Stomach smooth muscle (tissue), 2 donors: ENCODE measurements around the gene MMP15.

Source experiments
- H3K27ac ChIP-seq: one replicate; pipeline ENCODE4 v1.7.0; 2013; ENCODE audit warnings: mild to moderate bottlenecking, low read length, inconsistent platforms
- H3K27me3 ChIP-seq, 2 donors: one replicate each; pipeline ENCODE4 v1.7.0; 2013; ENCODE audit warnings: low read length in 2 of 2; ENCODE audit not compliant: insufficient read depth in 2 of 2, control insufficient read depth in 1 of 2
- H3K36me3 ChIP-seq, 2 donors: one replicate each; pipeline ENCODE4 v1.7.0; 2013; ENCODE audit warnings: low read length in 2 of 2; ENCODE audit not compliant: control insufficient read depth in 2 of 2, insufficient read depth in 2 of 2
- H3K4me1 ChIP-seq: one replicate; pipeline ENCODE4 v1.7.0; 2013; ENCODE audit warnings: low read length; ENCODE audit not compliant: control insufficient read depth, insufficient read depth
- H3K4me3 ChIP-seq, 2 donors: one replicate each; pipeline ENCODE4 v1.7.0; 2013; ENCODE audit warnings: low read length in 2 of 2
- H3K9ac ChIP-seq, 2 donors: one replicate each; pipeline ENCODE4 v1.7.0; 2013; ENCODE audit warnings: low read length in 2 of 2, mild to moderate bottlenecking in 1 of 2
- H3K9me3 ChIP-seq, 2 donors: one replicate each; pipeline ENCODE4 v1.7.0; 2013; ENCODE audit warnings: low read length in 2 of 2; ENCODE audit not compliant: control insufficient read depth in 2 of 2
- donor health status: healthy.
- donor health status: Pancreatic carcinoma.

Gene MMP15

GRCh38 chr16:58037365-58038057 lies 12.0 kb downstream of the MMP15 start:
- Histone ChIP-seq H3K27ac (no peak overlapping the region), H3K9me3 (no peaks in the 10 kb centered on the region), H3K4me3 (no peak overlapping the region), H3K4me1 (peaks cover 5% of the 10 kb centered on the region), H3K27me3 (no peaks in the 10 kb centered on the region), H3K36me3 (peaks cover 8 to 21% of the 10 kb centered on the region in 2 donors), H3K9ac (no peak overlapping the region)

GRCh38 chr16:58038219-58038641 lies 12.7 kb downstream of the MMP15 start:
- no peak overlapping the region for H3K4me3 ChIP-seq
- H3K36me3 ChIP-seq = peaks cover 12 to 21% of the 10 kb centered on the region in 2 donors
- H3K27ac ChIP-seq = no peak overlapping the region
- no peaks in the 10 kb centered on the region for H3K27me3 ChIP-seq
- no peaks in the 10 kb centered on the region for H3K9me3 ChIP-seq
- peaks cover 2% of the 10 kb centered on the region for H3K4me1 ChIP-seq
- H3K9ac ChIP-seq = no peak overlapping the region

- no peaks in the 10 kb centered on the region for H3K4me1 ChIP-seq
- no peaks in the 10 kb centered on the region for H3K9me3 ChIP-seq
- H3K36me3 ChIP-seq = peaks cover 12 to 25% of the 10 kb centered on the region in 2 donors
- H3K27me3 ChIP-seq = no peaks in the 10 kb centered on the region
- no peak overlapping the region for H3K9ac ChIP-seq
- H3K4me3 ChIP-seq = no peak overlapping the region
- no peak overlapping the region for H3K27ac ChIP-seq
Observed at GRCh38 chr16:58039829-58040495, 14.4 kb downstream of the MMP15 start.

GRCh38 chr16:58040496-58040846 lies 14.9 kb downstream of the MMP15 start:
- Histone ChIP-seq H3K9ac (no peak overlapping the region), H3K27me3 (no peaks in the 10 kb centered on the region), H3K36me3 (peaks cover 12 to 25% of the 10 kb centered on the region in 2 donors), H3K4me3 (no peak overlapping the region), H3K27ac (no peak overlapping the region), H3K4me1 (no peaks in the 10 kb centered on the region), H3K9me3 (no peaks in the 10 kb centered on the region)

- Histone ChIP-seq H3K4me3 (no peak overlapping the region), H3K36me3 (peaks cover 12 to 25% of the 10 kb centered on the region in 2 donors), H3K9ac (no peak overlapping the region), H3K27ac (no peak overlapping the region), H3K27me3 (no peaks in the 10 kb centered on the region), H3K9me3 (no peaks in the 10 kb centered on the region), H3K4me1 (no peaks in the 10 kb centered on the region)
Observed at GRCh38 chr16:58040945-58041627, 15.5 kb downstream of the MMP15 start.

GRCh38 chr16:58041628-58041955 lies 16.0 kb downstream of the MMP15 start:
- no peak overlapping the region for H3K4me3 ChIP-seq
- H3K9me3 ChIP-seq = no peaks in the 10 kb centered on the region
- H3K27ac ChIP-seq = no peak overlapping the region
- no peaks in the 10 kb centered on the region for H3K4me1 ChIP-seq
- H3K9ac ChIP-seq = no peak overlapping the region
- peaks cover 12 to 25% of the 10 kb centered on the region in 2 donors for H3K36me3 ChIP-seq
- no peaks in the 10 kb centered on the region for H3K27me3 ChIP-seq

GRCh38 chr16:58042001-58042885 lies 16.7 kb downstream of the MMP15 start:
- Histone ChIP-seq H3K9me3 (no peaks in the 10 kb centered on the region), H3K9ac (no peak overlapping the region), H3K4me3 (no peak overlapping the region), H3K4me1 (peaks cover 4% of the 10 kb centered on the region), H3K27ac (no peak overlapping the region), H3K27me3 (no peaks in the 10 kb centered on the region), H3K36me3 (peaks cover 12 to 25% of the 10 kb centered on the region in 2 donors)

- H3K27me3 ChIP-seq = no peaks in the 10 kb centered on the region
- H3K9ac ChIP-seq = no peak overlapping the region
- peaks cover 4% of the 10 kb centered on the region for H3K4me1 ChIP-seq
- H3K9me3 ChIP-seq = no peaks in the 10 kb centered on the region
- peaks cover 12 to 25% of the 10 kb centered on the region in 2 donors for H3K36me3 ChIP-seq
- no peak overlapping the region for H3K27ac ChIP-seq
- no peak overlapping the region for H3K4me3 ChIP-seq
Observed at GRCh38 chr16:58042886-58043515, 17.4 kb downstream of the MMP15 start.

- Histone ChIP-seq H3K27me3 (no peaks in the 10 kb centered on the region), H3K9ac (no peak overlapping the region), H3K4me1 (peaks cover 4% of the 10 kb centered on the region), H3K4me3 (no peak overlapping the region), H3K36me3 (peaks cover 12 to 22% of the 10 kb centered on the region in 2 donors), H3K27ac (no peak overlapping the region), H3K9me3 (no peaks in the 10 kb centered on the region)
Observed at GRCh38 chr16:58043571-58044155, 18.1 kb downstream of the MMP15 start.
